HepG2 (cell line): ENCODE measurements around the gene SMAD3. TPM values are rescaled to one million over a fixed set of nuclear protein-coding genes. Genes with fewer than 3 reads are reported as not detected.

ENCODE experiments used
- ATF1 ChIP-seq: IDR thresholded peaks from 2 replicates; pipeline ENCODE4 v1.6.1; 2016; ENCODE audit warnings: mild to moderate bottlenecking, control low read depth
- FOXO1 ChIP-seq: sonication (generic); formaldehyde crosslinking; IDR thresholded peaks from 2 replicates; pipeline ENCODE4 v1.4.0; 2020; ENCODE audit warnings: missing genetic modification reagents
- GRHL1 ChIP-seq: sonication (generic); formaldehyde crosslinking; conservative IDR thresholded peaks from 2 replicates; pipeline ENCODE4 v1.8.0; 2022; ENCODE audit warnings: missing genetic modification reagents
- HMG20A ChIP-seq: IDR thresholded peaks from 2 replicates; pipeline ENCODE4 v1.6.1; 2016; ENCODE audit warnings: borderline replicate concordance
- IRF9 ChIP-seq: sonication (generic); formaldehyde crosslinking; IDR thresholded peaks from 2 replicates; pipeline ENCODE4 v1.8.0; 2022; ENCODE audit warnings: missing genetic modification reagents, mild to moderate bottlenecking, borderline replicate concordance
- KLF13 ChIP-seq: sonication (generic); formaldehyde crosslinking; IDR thresholded peaks from 2 replicates; pipeline ENCODE4 v1.4.0; 2020; ENCODE audit warnings: mild to moderate bottlenecking, missing genetic modification reagents
- KMT2A ChIP-seq: sonication (generic); formaldehyde crosslinking; IDR thresholded peaks from 2 replicates; pipeline ENCODE4 v1.4.0; 2020; ENCODE audit warnings: missing genetic modification reagents
- LCORL ChIP-seq, 2 experiments: fragments of 450-650 bp in 1 of 2; sonication (generic) in 1 of 2; formaldehyde crosslinking in 1 of 2; IDR thresholded peaks; 2 replicates each; pipeline versions ENCODE4 v1.5.0 to v1.6.1; 2017 to 2020; ENCODE audit warnings: antibody characterized with exemption in 1 of 2, missing genetic modification reagents in 1 of 2
- MEIS2 ChIP-seq: sonication (generic); formaldehyde crosslinking; IDR thresholded peaks from 2 replicates; pipeline ENCODE4 v1.9.0; 2021; ENCODE audit warnings: mild to moderate bottlenecking, missing genetic modification reagents
- PCBP1 ChIP-seq: fragments of 200-400 bp; formaldehyde crosslinking; IDR thresholded peaks from 2 replicates; pipeline ENCODE4 v1.6.1; 2017; ENCODE audit warnings: mild to moderate bottlenecking, low read depth, low read length, borderline replicate concordance
- PCBP2 ChIP-seq: fragments of 200-400 bp; formaldehyde crosslinking; optimal IDR thresholded peaks from 2 replicates; pipeline ENCODE3; 2018; ENCODE audit warnings: low read length, low read depth; ENCODE audit not compliant: poor library complexity, severe bottlenecking
- PHF5A ChIP-seq: IDR thresholded peaks from one replicate; pipeline ENCODE4 v1.6.1; 2018; ENCODE audit warnings: low read depth, missing genetic modification reagents; ENCODE audit not compliant: unreplicated experiment
- RAD51 ChIP-seq: fragments of 450-650 bp; IDR thresholded peaks from 2 replicates; pipeline ENCODE4 v1.6.1; 2016; ENCODE audit warnings: borderline replicate concordance
- RXRB ChIP-seq: IDR thresholded peaks from 2 replicates; pipeline ENCODE4 v1.6.1; 2016; ENCODE audit warnings: borderline replicate concordance, missing genetic modification reagents, missing compliant biosample characterization
- SETDB1 ChIP-seq: sonication (generic); formaldehyde crosslinking; IDR thresholded peaks from 2 replicates; pipeline ENCODE4 v1.5.1; 2020; ENCODE audit warnings: missing genetic modification reagents, mild to moderate bottlenecking, borderline replicate concordance
- TSC22D2 ChIP-seq: sonication (generic); formaldehyde crosslinking; IDR thresholded peaks from 2 replicates; pipeline ENCODE4 v1.5.1; 2020; ENCODE audit warnings: missing genetic modification reagents, mild to moderate bottlenecking, borderline replicate concordance
- ZBTB10 ChIP-seq: sonication (generic); formaldehyde crosslinking; IDR thresholded peaks from 2 replicates; pipeline ENCODE4 v1.4.0; 2020; ENCODE audit warnings: missing genetic modification reagents, borderline replicate concordance
- ZFP36L2 ChIP-seq: sonication (generic); formaldehyde crosslinking; IDR thresholded peaks from 2 replicates; pipeline ENCODE4 v1.4.0; 2020; ENCODE audit warnings: missing genetic modification reagents
- ZGPAT ChIP-seq: IDR thresholded peaks from 2 replicates; pipeline ENCODE4 v1.6.1; 2016; ENCODE audit warnings: mild to moderate bottlenecking
- ZNF260 ChIP-seq: sonication (generic); formaldehyde crosslinking; IDR thresholded peaks from 2 replicates; pipeline ENCODE4 v1.4.0; 2020; ENCODE audit warnings: missing genetic modification reagents, low read depth, mild to moderate bottlenecking, borderline replicate concordance
- ZNF564 ChIP-seq: sonication (generic); formaldehyde crosslinking; IDR thresholded peaks from 2 replicates; pipeline ENCODE4 v1.8.1; 2023; ENCODE audit warnings: mild to moderate bottlenecking, missing genetic modification reagents
- ZNF850 ChIP-seq: sonication (generic); formaldehyde crosslinking; conservative IDR thresholded peaks from 2 replicates; pipeline ENCODE4 v1.9.0; 2021; ENCODE audit warnings: mild to moderate bottlenecking, missing genetic modification reagents
- polyA plus RNA-seq, 8 experiments: library from polyadenylated mRNA; depleted of rRNA in 3 of 8; stranded (reverse) in 7 of 8; unstranded in 1 of 8; fragments of >200 nt; fragmentation: Illumina TruSeq in 4 of 8; extraction: Trizol in 4 of 8; gene quantifications; 2 replicates each; pipeline versions ENCODE4 v1.2.1 to v1.2.3, GENCODE V29; 2011 to 2016; ENCODE audit warnings: low read depth in 4 of 8, missing spikeins in 1 of 8, mixed read lengths in 1 of 8; ENCODE audit not compliant: insufficient read depth in 1 of 8
- total RNA-seq, 5 experiments: library from RNA; depleted of rRNA; stranded (reverse); fragments of >200 nt; fragmentation: Illumina TruSeq; extraction: Trizol; gene quantifications; 2 replicates each; pipeline ENCODE4 v1.2.3, GENCODE V29; 2016; ENCODE audit warnings: low read depth in 1 of 5

SMAD3 gene
- total and polyA plus RNA-seq, 2 of the 13 experiments (the other 11 are each of a cell fraction or from before 2014, with no cell fraction given), result 8.6 to 56.3 TPM

GRCh38 chr15:67048281-67049279 lies 16.8 kb upstream of the SMAD3 start (continued):
- TF ChIP-seq ZGPAT (CRISPR knock-in tag) (peak; percentile 62; the same call in 1 of the 2 replicates), ZBTB10 (0 out of 2 replicates have a peak, but pooled peaks have one; percentile 56), HMG20A (peak; percentile 74), PCBP1 (no peak), LCORL (IDR thresholded peaks at IDR 0.05) (peak; percentile 36; the same call in 1 of the 2 replicates), LCORL (CRISPR knock-in tag; IDR thresholded peaks at IDR 0.05) (peak; percentile 86; the same call in 1 of the 2 replicates), TSC22D2 (CRISPR knock-in tag) (0 out of 2 replicates have a peak, but pooled peaks have one; percentile 17), ZNF564 (CRISPR knock-in tag) (0 out of 2 replicates have a peak, but pooled peaks have one; percentile 31), ZFP36L2 (CRISPR knock-in tag) (no peak), PCBP2 (no peak), FOXO1 (CRISPR knock-in tag) (peak; percentile 78), RAD51 (no peak), IRF9 (peak; percentile 70; the same call in 1 of the 2 replicates), ZNF260 (CRISPR knock-in tag) (no peak), ATF1 (CRISPR knock-in tag) (no peak), MEIS2 (CRISPR knock-in tag) (peak; percentile 71; the same call in 1 of the 2 replicates), RXRB (CRISPR knock-in tag) (peak; percentile 79), KMT2A (CRISPR knock-in tag) (no peak), GRHL1 (CRISPR knock-in tag) (no peak), SETDB1 (CRISPR knock-in tag) (no peak), ZNF850 (CRISPR knock-in tag) (no peak), KLF13 (no peak), PHF5A (CRISPR knock-in tag) (peak; percentile 22)
